GM23338 (cell line): ENCODE measurements around the gene HSD17B11. TPM values are rescaled to one million over a fixed set of nuclear protein-coding genes. Genes with fewer than 3 reads are reported as not detected.

Experiments
- ATAC-seq: fragments of 200-7000 bp; cut with Tn5 transposase; 3 replicates; pipeline ENCODE4 v1.9.1; 2020
- DNase-seq: peaks from one replicate; pipeline ENCODE4 v3.0.0-alpha.2; 2015; ENCODE audit warnings: low spot score
- H2AFZ ChIP-seq: fragments of 200-600 bp; sonication (generic); 2 replicates; pipeline ENCODE4 v1.8.0; 2016; ENCODE audit warnings: antibody characterized with exemption, mild to moderate bottlenecking, moderate library complexity
- H3F3A ChIP-seq: fragments of 200-600 bp; sonication (generic); replicated peaks from 2 replicates; pipeline ENCODE4 v1.8.0; 2017; ENCODE audit warnings: antibody characterized with exemption, mixed run types, low read depth
- H3K27ac ChIP-seq: fragments of 200-600 bp; sonication (generic); 2 replicates; pipeline ENCODE4 v1.6.1; 2016; ENCODE audit warnings: low read depth
- H3K27me3 ChIP-seq: fragments of 200-600 bp; sonication (generic); 2 replicates; pipeline ENCODE4 v1.8.0; 2016; ENCODE audit warnings: mild to moderate bottlenecking, mixed run types, moderate library complexity; ENCODE audit not compliant: insufficient read depth
- H3K36me3 ChIP-seq: fragments of 200-600 bp; sonication (generic); 2 replicates; pipeline ENCODE4 v1.8.0; 2016; ENCODE audit warnings: mild to moderate bottlenecking; ENCODE audit not compliant: insufficient read depth
- H3K4me1 ChIP-seq: fragments of 200-600 bp; sonication (generic); 2 replicates; pipeline ENCODE4 v1.8.0; 2016; ENCODE audit warnings: mild to moderate bottlenecking, moderate library complexity; ENCODE audit not compliant: insufficient read depth
- H3K4me2 ChIP-seq: fragments of 200-600 bp; sonication (generic); 2 replicates; pipeline ENCODE4 v1.7.1; 2017; ENCODE audit warnings: mixed run types
- H3K4me3 ChIP-seq: fragments of 200-600 bp; sonication (generic); 2 replicates; pipeline ENCODE4 v1.6.1; 2016; ENCODE audit warnings: mixed run types
- H3K79me2 ChIP-seq: fragments of 200-600 bp; sonication (generic); replicated peaks from 2 replicates; pipeline ENCODE4 v1.8.0; 2017; ENCODE audit warnings: mild to moderate bottlenecking; ENCODE audit not compliant: insufficient read depth
- H3K9me2 ChIP-seq: fragments of 200-600 bp; sonication (generic); 2 replicates; pipeline ENCODE4 v1.8.0; 2017; ENCODE audit not compliant: insufficient read depth
- H4K20me1 ChIP-seq: fragments of 200-600 bp; sonication (generic); replicated peaks from 2 replicates; pipeline ENCODE4 v1.8.0; 2017; ENCODE audit warnings: mild to moderate bottlenecking; ENCODE audit not compliant: insufficient read depth
- H3K27ac Mint-ChIP-seq: 2 replicates; pipeline ENCODE4 v1.8.0; 2020; ENCODE audit warnings: inconsistent platforms, mild to moderate bottlenecking, moderate library complexity, mixed read lengths
- H3K27me3 Mint-ChIP-seq: 3 replicates; pipeline ENCODE4 v1.8.0; 2022; ENCODE audit warnings: low read depth, mild to moderate bottlenecking, moderate library complexity, mixed read lengths, inconsistent platforms; ENCODE audit not compliant: insufficient read depth, poor library complexity
- H3K36me3 Mint-ChIP-seq: 3 replicates; pipeline ENCODE4 v1.8.0; 2021; ENCODE audit warnings: low read depth, mild to moderate bottlenecking, inconsistent platforms, moderate library complexity, mixed read lengths
- H3K4me1 Mint-ChIP-seq: 3 replicates; pipeline ENCODE4 v1.8.0; 2020; ENCODE audit warnings: mild to moderate bottlenecking, inconsistent platforms, mixed read lengths
- H3K4me3 Mint-ChIP-seq: 3 replicates; pipeline ENCODE4 v1.8.0; 2021; ENCODE audit warnings: moderate library complexity, mild to moderate bottlenecking, inconsistent platforms, mixed read lengths
- H3K9me3 Mint-ChIP-seq: 3 replicates; pipeline ENCODE4 v1.8.0; 2020; ENCODE audit warnings: moderate library complexity, mild to moderate bottlenecking, inconsistent platforms, mixed read lengths
- CREB1 ChIP-seq: fragments of 250-450 bp; sonication (Bioruptor Pico); IDR thresholded peaks from 2 replicates; pipeline ENCODE4 v1.5.0; 2020; ENCODE audit warnings: low read depth, mild to moderate bottlenecking, moderate library complexity
- EZH2 ChIP-seq: fragments of 200-600 bp; sonication (generic); IDR thresholded peaks from one replicate; pipeline ENCODE4 v1.8.0; 2017; ENCODE audit warnings: antibody characterized with exemption, mild to moderate bottlenecking, low read depth; ENCODE audit not compliant: unreplicated experiment
- EZH2phosphoT487 ChIP-seq: fragments of 200-600 bp; sonication (generic); IDR thresholded peaks from one replicate; pipeline ENCODE4 v1.8.1; 2018; ENCODE audit warnings: antibody characterized with exemption; ENCODE audit not compliant: unreplicated experiment
- JUNB ChIP-seq: IDR thresholded peaks from one replicate; pipeline ENCODE4 v1.6.1; 2016; ENCODE audit warnings: antibody characterized with exemption; ENCODE audit not compliant: unreplicated experiment
- NANOG ChIP-seq: IDR thresholded peaks from 2 replicates; pipeline ENCODE4 v1.6.1; 2016; ENCODE audit warnings: antibody characterized with exemption, borderline replicate concordance
- POLR2AphosphoS5 ChIP-seq: IDR thresholded peaks from 2 replicates; pipeline ENCODE4 v1.6.1; 2016; ENCODE audit warnings: antibody characterized with exemption, low read depth
- STAT1 ChIP-seq: IDR thresholded peaks from one replicate; pipeline ENCODE4 v1.6.1; 2016; ENCODE audit warnings: antibody characterized with exemption; ENCODE audit not compliant: unreplicated experiment
- ZNF114 ChIP-seq: fragments of 250-450 bp; sonication (Bioruptor Pico); IDR thresholded peaks from 2 replicates; pipeline ENCODE4 v1.5.0; 2020; ENCODE audit warnings: mild to moderate bottlenecking, moderate library complexity
- ZNF331 ChIP-seq: fragments of 250-450 bp; sonication (Bioruptor Pico); IDR thresholded peaks from 2 replicates; pipeline ENCODE4 v1.5.0; 2020; ENCODE audit warnings: low read depth, mild to moderate bottlenecking, moderate library complexity
- ZNF462 ChIP-seq: fragments of 250-450 bp; sonication (Bioruptor Pico); IDR thresholded peaks from 2 replicates; pipeline ENCODE4 v1.5.0; 2020; ENCODE audit warnings: mild to moderate bottlenecking, moderate library complexity
- polyA plus RNA-seq: library from polyadenylated mRNA; unstranded; fragments of >200 nt; fragmentation: Nextera tagmentation; extraction: Ambion mirVana; gene quantifications from 2 replicates; pipeline ENCODE4 v1.2.1, GENCODE V29; 2016
- total RNA-seq: library from RNA; depleted of rRNA; stranded (reverse); fragments of >200 nt; shearing (Covaris generic); gene quantifications from 2 replicates; pipeline ENCODE4 v1.2.3, GENCODE V29; 2014
- TF ChIP-seq, protein P1 (sequence below): IDR thresholded peaks from one replicate; pipeline ENCODE4 v1.6.1; 2018; ENCODE audit warnings: antibody characterized with exemption; ENCODE audit not compliant: unreplicated experiment
- TF ChIP-seq, protein P2 (sequence below), 2 experiments: fragments of 200-600 bp in 1 of 2; sonication (generic) in 1 of 2; conservative IDR thresholded peaks; 2 replicates each; pipeline versions ENCODE4 v1.5.1 to v1.6.1; 2016 to 2017; ENCODE audit warnings: antibody characterized with exemption in 2 of 2, low read depth in 2 of 2, mild to moderate bottlenecking in 2 of 2, moderate library complexity in 1 of 2
- TF ChIP-seq, protein P3 (sequence below): IDR thresholded peaks from 2 replicates; pipeline ENCODE4 v1.6.1; 2016; ENCODE audit warnings: antibody characterized with exemption

HSD17B11 gene
- total and polyA plus RNA-seq, 2 experiments from 2014 or later: 9.7 to 14.8 TPM

- H3K27ac Mint-ChIP-seq: no peak overlapping the region
- no peaks in the 10 kb centered on the region for H3F3A ChIP-seq
- H2AFZ ChIP-seq: no peak overlapping the region
- peaks cover 14% of the 10 kb centered on the region; the same call in 2 of the 3 replicates for H3K36me3 Mint-ChIP-seq
- no peaks in the 10 kb centered on the region for H3K4me1 ChIP-seq
- H3K27me3 ChIP-seq: no peaks in the 10 kb centered on the region
- DNase-seq: no peak
- H4K20me1 ChIP-seq: no peaks in the 10 kb centered on the region
- H3K4me2 ChIP-seq: no peak overlapping the region
- H3K4me3 Mint-ChIP-seq: no peak overlapping the region
- peaks cover 3% of the 10 kb centered on the region for H3K27me3 Mint-ChIP-seq
- H3K79me2 ChIP-seq: no peaks in the 10 kb centered on the region
- TF ChIP-seq, protein P1, sequence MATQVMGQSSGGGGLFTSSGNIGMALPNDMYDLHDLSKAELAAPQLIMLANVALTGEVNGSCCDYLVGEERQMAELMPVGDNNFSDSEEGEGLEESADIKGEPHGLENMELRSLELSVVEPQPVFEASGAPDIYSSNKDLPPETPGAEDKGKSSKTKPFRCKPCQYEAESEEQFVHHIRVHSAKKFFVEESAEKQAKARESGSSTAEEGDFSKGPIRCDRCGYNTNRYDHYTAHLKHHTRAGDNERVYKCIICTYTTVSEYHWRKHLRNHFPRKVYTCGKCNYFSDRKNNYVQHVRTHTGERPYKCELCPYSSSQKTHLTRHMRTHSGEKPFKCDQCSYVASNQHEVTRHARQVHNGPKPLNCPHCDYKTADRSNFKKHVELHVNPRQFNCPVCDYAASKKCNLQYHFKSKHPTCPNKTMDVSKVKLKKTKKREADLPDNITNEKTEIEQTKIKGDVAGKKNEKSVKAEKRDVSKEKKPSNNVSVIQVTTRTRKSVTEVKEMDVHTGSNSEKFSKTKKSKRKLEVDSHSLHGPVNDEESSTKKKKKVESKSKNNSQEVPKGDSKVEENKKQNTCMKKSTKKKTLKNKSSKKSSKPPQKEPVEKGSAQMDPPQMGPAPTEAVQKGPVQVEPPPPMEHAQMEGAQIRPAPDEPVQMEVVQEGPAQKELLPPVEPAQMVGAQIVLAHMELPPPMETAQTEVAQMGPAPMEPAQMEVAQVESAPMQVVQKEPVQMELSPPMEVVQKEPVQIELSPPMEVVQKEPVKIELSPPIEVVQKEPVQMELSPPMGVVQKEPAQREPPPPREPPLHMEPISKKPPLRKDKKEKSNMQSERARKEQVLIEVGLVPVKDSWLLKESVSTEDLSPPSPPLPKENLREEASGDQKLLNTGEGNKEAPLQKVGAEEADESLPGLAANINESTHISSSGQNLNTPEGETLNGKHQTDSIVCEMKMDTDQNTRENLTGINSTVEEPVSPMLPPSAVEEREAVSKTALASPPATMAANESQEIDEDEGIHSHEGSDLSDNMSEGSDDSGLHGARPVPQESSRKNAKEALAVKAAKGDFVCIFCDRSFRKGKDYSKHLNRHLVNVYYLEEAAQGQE: no peak
- TF ChIP-seq EZH2 (no peak), ZNF462 (CRISPR knock-in tag) (no peak), JUNB (no peak), ZNF114 (CRISPR knock-in tag) (no peak), STAT1 (no peak), EZH2phosphoT487 (no peak), ZNF331 (no peak), NANOG (no peak), POLR2AphosphoS5 (no peak), CREB1 (CRISPR knock-in tag) (no peak)
- TF ChIP-seq, protein P2, sequence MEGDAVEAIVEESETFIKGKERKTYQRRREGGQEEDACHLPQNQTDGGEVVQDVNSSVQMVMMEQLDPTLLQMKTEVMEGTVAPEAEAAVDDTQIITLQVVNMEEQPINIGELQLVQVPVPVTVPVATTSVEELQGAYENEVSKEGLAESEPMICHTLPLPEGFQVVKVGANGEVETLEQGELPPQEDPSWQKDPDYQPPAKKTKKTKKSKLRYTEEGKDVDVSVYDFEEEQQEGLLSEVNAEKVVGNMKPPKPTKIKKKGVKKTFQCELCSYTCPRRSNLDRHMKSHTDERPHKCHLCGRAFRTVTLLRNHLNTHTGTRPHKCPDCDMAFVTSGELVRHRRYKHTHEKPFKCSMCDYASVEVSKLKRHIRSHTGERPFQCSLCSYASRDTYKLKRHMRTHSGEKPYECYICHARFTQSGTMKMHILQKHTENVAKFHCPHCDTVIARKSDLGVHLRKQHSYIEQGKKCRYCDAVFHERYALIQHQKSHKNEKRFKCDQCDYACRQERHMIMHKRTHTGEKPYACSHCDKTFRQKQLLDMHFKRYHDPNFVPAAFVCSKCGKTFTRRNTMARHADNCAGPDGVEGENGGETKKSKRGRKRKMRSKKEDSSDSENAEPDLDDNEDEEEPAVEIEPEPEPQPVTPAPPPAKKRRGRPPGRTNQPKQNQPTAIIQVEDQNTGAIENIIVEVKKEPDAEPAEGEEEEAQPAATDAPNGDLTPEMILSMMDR (conservative IDR thresholded peaks at IDR 0.05; ENCODE audit: low read depth in 2 of 2): no peak
- TF ChIP-seq, protein P3, sequence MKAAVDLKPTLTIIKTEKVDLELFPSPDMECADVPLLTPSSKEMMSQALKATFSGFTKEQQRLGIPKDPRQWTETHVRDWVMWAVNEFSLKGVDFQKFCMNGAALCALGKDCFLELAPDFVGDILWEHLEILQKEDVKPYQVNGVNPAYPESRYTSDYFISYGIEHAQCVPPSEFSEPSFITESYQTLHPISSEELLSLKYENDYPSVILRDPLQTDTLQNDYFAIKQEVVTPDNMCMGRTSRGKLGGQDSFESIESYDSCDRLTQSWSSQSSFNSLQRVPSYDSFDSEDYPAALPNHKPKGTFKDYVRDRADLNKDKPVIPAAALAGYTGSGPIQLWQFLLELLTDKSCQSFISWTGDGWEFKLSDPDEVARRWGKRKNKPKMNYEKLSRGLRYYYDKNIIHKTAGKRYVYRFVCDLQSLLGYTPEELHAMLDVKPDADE: no peak
- no peaks in the 10 kb centered on the region for H3K36me3 ChIP-seq
- ATAC-seq: no peak
- H3K27ac ChIP-seq: 0 out of 2 replicates have a peak overlapping the region, but pooled peaks have one; percentile 19
- no peak overlapping the region for H3K4me3 ChIP-seq
- H3K9me2 ChIP-seq: no peaks in the 10 kb centered on the region
- peaks cover 15% of the 10 kb centered on the region for H3K9me3 Mint-ChIP-seq
- no peaks in the 10 kb centered on the region for H3K4me1 Mint-ChIP-seq
Observed at GRCh38 chr4:87330761-87331160, 60.2 kb downstream of the HSD17B11 start.
